NCI-H2227 (cell line): Measurements from ENCODE around the gene ABHD15.

Source experiments
- DNase-seq: peaks from one replicate; lab custom pipeline; 2025; ENCODE audit not compliant: unreplicated experiment; lab: John Stamatoyannopoulos, UW

The ABHD15 gene

GRCh38 chr17:29526322-29526721, 40.5 kb downstream of the ABHD15 start:
- DNase-seq, result no peak

- DNase-seq, result no peak
Observed at GRCh38 chr17:29524692-29525091, 42.1 kb downstream of the ABHD15 start.

GRCh38 chr17:29518359-29518758, 48.5 kb downstream of the ABHD15 start:
- no peak for DNase-seq

- no peak for DNase-seq
Observed at GRCh38 chr17:29514792-29515191, 52.0 kb downstream of the ABHD15 start.

DNA sequence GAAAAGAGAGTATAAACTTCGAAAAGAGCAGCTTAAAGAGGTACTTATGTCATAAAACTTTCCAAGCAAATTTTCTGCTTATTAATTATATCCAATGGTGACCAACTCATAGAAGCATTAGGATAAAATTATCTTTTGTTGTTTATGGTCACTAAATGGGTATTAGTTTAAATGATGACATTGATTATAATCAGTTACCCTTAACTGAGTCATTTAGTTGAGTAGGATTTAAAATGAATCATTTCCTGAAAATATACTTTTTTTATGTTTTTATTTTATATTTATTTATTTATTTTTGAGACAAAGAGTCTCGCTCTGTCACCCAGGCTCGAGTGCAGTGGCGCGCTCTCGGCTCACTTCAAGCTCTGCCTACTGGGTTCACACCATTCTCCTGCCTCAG, 55.9 kb downstream of the ABHD15 start:
- no peak for DNase-seq
